SK-N-SH (cell line): ENCODE data around the gene NEURL2. TPM values are rescaled to one million over a fixed set of nuclear protein-coding genes. Genes with fewer than 3 reads are reported as not detected.

Experiments
- CTCF ChIA-PET: fragments of 300-600, 350-600 bp; formaldehyde crosslinking; extraction: SDS; loops from one replicate; lab custom pipeline; 2021; lab: Yijun Ruan, JAX
- POLR2A ChIA-PET: fragments of 350-600 bp; sonication (Branson Sonifier 250); formaldehyde crosslinking; extraction: SDS; loops from one replicate; lab custom pipeline; 2020; ENCODE audit warnings: antibody characterized with exemption, inconsistent platforms; lab: Yijun Ruan, JAX
- DNase-seq: peaks from one replicate; pipeline ENCODE4 v3.0.0; 2012
- H2AFZ ChIP-seq: fragments of 200-600 bp; sonication (generic); 2 replicates; pipeline ENCODE4 v1.8.1; 2016; ENCODE audit warnings: antibody characterized with exemption, mild to moderate bottlenecking, low read depth
- H3F3A ChIP-seq: fragments of 200-600 bp; sonication (generic); replicated peaks from 2 replicates; pipeline ENCODE3; 2016; ENCODE audit warnings: antibody characterized with exemption, mild to moderate bottlenecking; ENCODE audit not compliant: insufficient read depth
- H3K27ac ChIP-seq, 2 experiments: fragments of 200-500 bp in 1 of 2; fragments of 200-600 bp in 1 of 2; sonication (Bioruptor generic) in 1 of 2; sonication (generic), shearing (Covaris generic) in 1 of 2; 2 replicates each; pipeline versions ENCODE4 v1.5.1 to v1.6.1; 2014 to 2016; ENCODE audit warnings: low read depth in 2 of 2, inconsistent platforms in 1 of 2, low read length in 1 of 2, mild to moderate bottlenecking in 1 of 2, mixed read lengths in 1 of 2
- H3K27me3 ChIP-seq: fragments of 200-600 bp; sonication (generic), shearing (Covaris generic); 2 replicates; pipeline ENCODE4 v1.6.1; 2016; ENCODE audit warnings: mixed run types; ENCODE audit not compliant: insufficient read depth
- H3K36me3 ChIP-seq, 2 experiments: fragments of 200-500 bp in 1 of 2; fragments of 200-600 bp in 1 of 2; sonication (Bioruptor generic) in 1 of 2; sonication (generic) in 1 of 2; replicated peaks in 1 of 2; 2 replicates each; pipeline versions ENCODE3 to v1.5.1; 2014 to 2016; ENCODE audit warnings: low read length in 1 of 2, mild to moderate bottlenecking in 1 of 2; ENCODE audit not compliant: insufficient read depth in 2 of 2, control insufficient read depth in 1 of 2
- H3K4me1 ChIP-seq, 2 experiments: fragments of 200-500 bp in 1 of 2; fragments of 200-600 bp in 1 of 2; sonication (Bioruptor generic) in 1 of 2; sonication (generic), shearing (Covaris generic) in 1 of 2; 2 replicates each; pipeline versions ENCODE4 v1.5.1 to v1.6.1; 2014 to 2016; ENCODE audit warnings: low read depth in 1 of 2, low read length in 1 of 2, mixed run types in 1 of 2; ENCODE audit not compliant: insufficient read depth in 2 of 2, control insufficient read depth in 1 of 2
- H3K4me2 ChIP-seq: fragments of 200-600 bp; sonication (generic), shearing (Covaris generic); 2 replicates; pipeline ENCODE4 v1.6.1; 2017; ENCODE audit warnings: mixed run types
- H3K4me3 ChIP-seq, 2 experiments: fragments of 200-500 bp in 1 of 2; fragments of 200-600 bp in 1 of 2; sonication (Bioruptor generic) in 1 of 2; sonication (generic), shearing (Covaris generic) in 1 of 2; 2 replicates each; pipeline versions ENCODE4 v1.5.1 to v1.8.1; 2014 to 2016; ENCODE audit warnings: low read depth in 2 of 2, inconsistent platforms in 1 of 2, low read length in 1 of 2, mild to moderate bottlenecking in 1 of 2, mixed read lengths in 1 of 2, moderate library complexity in 1 of 2
- H3K79me2 ChIP-seq: fragments of 200-600 bp; sonication (generic); 2 replicates; pipeline ENCODE4 v1.8.1; 2017; ENCODE audit warnings: mild to moderate bottlenecking; ENCODE audit not compliant: insufficient read depth
- H3K9ac ChIP-seq: fragments of 200-600 bp; sonication (generic); 2 replicates; pipeline ENCODE4 v1.6.1; 2017; ENCODE audit warnings: mixed run types
- H3K9me2 ChIP-seq: fragments of 200-600 bp; sonication (generic); 2 replicates; pipeline ENCODE4 v1.6.1; 2017; ENCODE audit warnings: mixed run types
- H3K9me3 ChIP-seq: fragments of 200-600 bp; sonication (generic); 2 replicates; pipeline ENCODE4 v1.6.1; 2017; ENCODE audit warnings: mixed run types, mild to moderate bottlenecking, moderate library complexity
- H4K20me1 ChIP-seq: fragments of 200-600 bp; sonication (generic); 2 replicates; pipeline ENCODE4 v1.6.1; 2017; ENCODE audit warnings: mild to moderate bottlenecking, mixed run types; ENCODE audit not compliant: insufficient read depth
- ELF1 ChIP-seq: IDR thresholded peaks from 2 replicates; pipeline ENCODE4 v1.4.0; 2012
- EP300 ChIP-seq, 2 experiments: IDR thresholded peaks; 2 replicates each; pipeline versions ENCODE4 v1.4.0 to v1.6.1; 2012; ENCODE audit warnings: borderline replicate concordance in 1 of 2, low read depth in 1 of 2, low read length in 1 of 2
- EZH2phosphoT487 ChIP-seq: fragments of 200-600 bp; sonication (generic); IDR thresholded peaks from 2 replicates; pipeline ENCODE4 v1.6.1; 2017; ENCODE audit warnings: low read depth, mixed run types, mild to moderate bottlenecking, antibody characterized with exemption, moderate library complexity, borderline replicate concordance
- FOSL2 ChIP-seq: IDR thresholded peaks from 2 replicates; pipeline ENCODE4 v1.4.0; 2012; ENCODE audit warnings: low read depth, mild to moderate bottlenecking, moderate library complexity, borderline replicate concordance
- FOXJ3 ChIP-seq: sonication (generic); formaldehyde crosslinking; IDR thresholded peaks from 2 replicates; pipeline ENCODE4 v1.5.1; 2020; ENCODE audit warnings: mild to moderate bottlenecking, missing genetic modification reagents
- FOXM1 ChIP-seq: IDR thresholded peaks from 2 replicates; pipeline ENCODE4 v1.4.0; 2012; ENCODE audit warnings: low read depth, mild to moderate bottlenecking
- GATA2 ChIP-seq: sonication (generic); formaldehyde crosslinking; IDR thresholded peaks from 2 replicates; pipeline ENCODE4 v1.5.0; 2020; ENCODE audit warnings: mild to moderate bottlenecking, missing genetic modification reagents
- JUND ChIP-seq: IDR thresholded peaks from 2 replicates; pipeline ENCODE4 v1.4.0; 2012
- MEF2A ChIP-seq: IDR thresholded peaks from 2 replicates; pipeline ENCODE4 v1.4.0; 2012; ENCODE audit warnings: low read depth, borderline replicate concordance
- MXI1 ChIP-seq: IDR thresholded peaks from 2 replicates; pipeline ENCODE4 v1.6.1; 2012; ENCODE audit warnings: mild to moderate bottlenecking, low read depth, low read length, improper control_type of control experiment
- NRF1 ChIP-seq: IDR thresholded peaks from 2 replicates; pipeline ENCODE4 v1.6.1; 2012; ENCODE audit warnings: low read depth, mild to moderate bottlenecking, low read length
- PBX3 ChIP-seq: IDR thresholded peaks from 2 replicates; pipeline ENCODE4; 2012
- RAD21 ChIP-seq: IDR thresholded peaks from 2 replicates; pipeline ENCODE4 v1.6.1; 2012; ENCODE audit warnings: mild to moderate bottlenecking, low read length
- REST ChIP-seq: IDR thresholded peaks from 2 replicates; pipeline ENCODE4 v1.6.1; 2012; ENCODE audit warnings: mild to moderate bottlenecking, low read depth, low read length, moderate library complexity
- RFX5 ChIP-seq: IDR thresholded peaks from 2 replicates; pipeline ENCODE4 v1.6.1; 2012; ENCODE audit warnings: mild to moderate bottlenecking, improper control_type of control experiment, low read length
- RXRA ChIP-seq: IDR thresholded peaks from 2 replicates; pipeline ENCODE4 v1.4.0; 2012; ENCODE audit warnings: low read depth, mild to moderate bottlenecking, borderline replicate concordance
- SIN3A ChIP-seq: IDR thresholded peaks from 2 replicates; pipeline ENCODE4 v1.6.1; 2012; ENCODE audit warnings: low read depth, mild to moderate bottlenecking, low read length, moderate library complexity, borderline replicate concordance
- TAF1 ChIP-seq: IDR thresholded peaks from 2 replicates; pipeline ENCODE4 v1.6.1; 2012; ENCODE audit warnings: low read depth, mild to moderate bottlenecking, low read length, moderate library complexity, borderline replicate concordance
- TCF12 ChIP-seq: IDR thresholded peaks from 2 replicates; pipeline ENCODE4 v1.4.0; 2012
- TEAD4 ChIP-seq: IDR thresholded peaks from 2 replicates; pipeline ENCODE4 v1.4.0; 2012; ENCODE audit warnings: mild to moderate bottlenecking, borderline replicate concordance; ENCODE audit not compliant: insufficient read depth
- ZBTB33 ChIP-seq: IDR thresholded peaks from 2 replicates; pipeline ENCODE4 v1.4.0; 2012; ENCODE audit warnings: low read depth, borderline replicate concordance
- WGBS: methylation state at CpG from one replicate; pipeline ENCODE4 v1.1.6; 2017; ENCODE audit warnings: low lambda C conversion rate; 5-methylcytosine and 5-hydroxymethylcytosine counted together
- polyA plus RNA-seq, 3 experiments: library from polyadenylated mRNA; depleted of rRNA; stranded (reverse); fragments of >200 nt; gene quantifications; 2 replicates each; pipeline ENCODE4 v1.2.3, GENCODE V29; 2012
- TF ChIP-seq, protein P1 (sequence below): fragments of 150-350 bp; IDR thresholded peaks from 2 replicates; pipeline ENCODE4 v1.6.1; 2016; ENCODE audit warnings: mild to moderate bottlenecking, low read depth, low read length
- TF ChIP-seq, protein P2 (sequence below): IDR thresholded peaks from 2 replicates; pipeline ENCODE4 v1.4.0; 2012; ENCODE audit warnings: low read depth

NEURL2 gene
- polyA plus RNA-seq, 1 of the 3 experiments (the other 2 are of a cell fraction): 3.5 TPM

DNA sequence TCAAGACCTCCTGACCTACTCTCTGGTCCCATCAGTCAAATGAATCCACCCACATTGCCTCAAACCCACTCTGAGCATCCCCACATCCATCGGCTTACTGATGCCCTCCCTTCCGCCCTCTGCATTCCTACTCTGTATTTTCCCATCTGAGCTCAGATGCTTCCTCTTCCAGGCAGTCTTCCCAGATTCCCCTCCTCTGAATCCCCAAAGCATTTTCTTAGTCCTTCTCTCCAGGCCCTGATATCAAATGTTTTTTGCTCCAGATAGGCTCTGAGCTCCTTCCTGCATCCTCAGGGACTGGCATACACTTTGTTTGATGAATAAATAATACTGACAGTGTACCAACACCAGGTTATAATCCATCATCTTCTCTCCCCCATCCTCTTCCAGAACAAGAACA, 17.1 kb upstream of the NEURL2 start (continued):
- no peak for TF ChIP-seq EP300 (IDR thresholded peaks at IDR 0.05; ENCODE audit: borderline replicate concordance in 1 of 2, low read depth in 1 of 2, low read length in 1 of 2)
- TF ChIP-seq ELF1: no peak
- no peak for TF ChIP-seq TCF12
- no peak for TF ChIP-seq SIN3A
- TF ChIP-seq RXRA: no peak
- no peak for TF ChIP-seq GATA2
- TF ChIP-seq REST: no peak
- TF ChIP-seq FOSL2: no peak
- no peak for TF ChIP-seq FOXM1
- TF ChIP-seq, protein P1, sequence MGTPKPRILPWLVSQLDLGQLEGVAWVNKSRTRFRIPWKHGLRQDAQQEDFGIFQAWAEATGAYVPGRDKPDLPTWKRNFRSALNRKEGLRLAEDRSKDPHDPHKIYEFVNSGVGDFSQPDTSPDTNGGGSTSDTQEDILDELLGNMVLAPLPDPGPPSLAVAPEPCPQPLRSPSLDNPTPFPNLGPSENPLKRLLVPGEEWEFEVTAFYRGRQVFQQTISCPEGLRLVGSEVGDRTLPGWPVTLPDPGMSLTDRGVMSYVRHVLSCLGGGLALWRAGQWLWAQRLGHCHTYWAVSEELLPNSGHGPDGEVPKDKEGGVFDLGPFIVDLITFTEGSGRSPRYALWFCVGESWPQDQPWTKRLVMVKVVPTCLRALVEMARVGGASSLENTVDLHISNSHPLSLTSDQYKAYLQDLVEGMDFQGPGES: no peak

- Histone ChIP-seq H3K27ac (no peak overlapping the region), H3K4me3 (no peak overlapping the region), H3K27me3 (no peaks in the 10 kb centered on the region), H3K9me3 (no peaks in the 10 kb centered on the region), H3K36me3 (peaks cover 30% of the 10 kb centered on the region in 2 experiments), H3K9me2 (no peaks in the 10 kb centered on the region), H2AFZ (no peak overlapping the region), H3K4me1 (peaks cover 2 to 5% of the 10 kb centered on the region in 2 experiments; a peak in 1 of 4 replicates), H4K20me1 (no peaks in the 10 kb centered on the region; the same call in 1 of the 2 replicates), H3K4me2 (no peak overlapping the region), H3F3A (peaks cover 12% of the 10 kb centered on the region), H3K79me2 (peaks cover 10% of the 10 kb centered on the region), H3K9ac (no peak overlapping the region)
- DNase-seq: no peak
- ChIA-PET CTCF (interaction anchor here (0.9 to 2.0 kb wide), 2 partner anchors 15 to 17 kb away, joined by 3 to 8 read pairs; no protein-coding TSS in a partner anchor), POLR2A (interaction anchor here (1.1 to 1.3 kb wide), 2 partner anchors 8 to 12 kb away, joined by 3 to 4 read pairs; no protein-coding TSS in a partner anchor)
- 96% methylated on average over 14 of the region's 17 CpGs for WGBS
- TF ChIP-seq EZH2phosphoT487: no peak
- TF ChIP-seq, protein P2, sequence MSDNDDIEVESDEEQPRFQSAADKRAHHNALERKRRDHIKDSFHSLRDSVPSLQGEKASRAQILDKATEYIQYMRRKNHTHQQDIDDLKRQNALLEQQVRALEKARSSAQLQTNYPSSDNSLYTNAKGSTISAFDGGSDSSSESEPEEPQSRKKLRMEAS: no peak
- TF ChIP-seq FOXJ3: no peak
- no peak for TF ChIP-seq MEF2A
- TF ChIP-seq JUND: no peak
- no peak for TF ChIP-seq SIN3A
- no peak for TF ChIP-seq MXI1
- no peak for TF ChIP-seq NRF1
- no peak for TF ChIP-seq TAF1
- no peak for TF ChIP-seq TCF12
- no peak for TF ChIP-seq FOXM1
- TF ChIP-seq ZBTB33: no peak
- TF ChIP-seq GATA2: no peak
- TF ChIP-seq TEAD4: no peak
- no peak for TF ChIP-seq RAD21
- TF ChIP-seq RFX5: no peak
- TF ChIP-seq RXRA: no peak
- TF ChIP-seq PBX3: no peak
Measured at GRCh38 chr20:45907219-45907948, 16.4 kb upstream of the NEURL2 start.
